Measurements from ENCODE around the gene PLA2G7. TPM values are rescaled to one million over a fixed set of nuclear protein-coding genes. Genes with fewer than 3 reads are reported as not detected.

PLA2G7 gene
- total and polyA plus RNA-seq, 2 donors from 2014 or later = 1.9 TPM; not detected in 1

GRCh38 chr6:46751658-46752057, 16.5 kb upstream of the PLA2G7 start:
- Histone ChIP-seq H3K4me1 (ENCODE audit: control insufficient read depth in 2 of 3, insufficient read depth in 2 of 3, low read depth in 1 of 3, low read length in 3 of 3) (no peaks in the 10 kb centered on the region), H3K27me3 (ENCODE audit: control insufficient read depth, insufficient read depth, low read length) (no peaks in the 10 kb centered on the region), H3K4me3 (ENCODE audit: low read length in 3 of 3) (no peak overlapping the region), H3K36me3 (ENCODE audit: control insufficient read depth in 2 of 3, insufficient read depth in 3 of 3, low read length in 3 of 3) (no peaks in the 10 kb centered on the region), H3K9ac (ENCODE audit: low read length in 3 of 3) (no peak overlapping the region), H3K27ac (ENCODE audit: low read depth in 2 of 2, low read length in 2 of 2) (no peak overlapping the region), H3K9me3 (ENCODE audit: control insufficient read depth in 2 of 3, insufficient read depth in 1 of 3, low read length in 3 of 3) (no peaks in the 10 kb centered on the region)
- intact Hi-C loops (cut with DNase I) = no loop called here
- no peak for DNase-seq
- no peak for FAIRE-seq
- TF ChIP-seq, protein P1, sequence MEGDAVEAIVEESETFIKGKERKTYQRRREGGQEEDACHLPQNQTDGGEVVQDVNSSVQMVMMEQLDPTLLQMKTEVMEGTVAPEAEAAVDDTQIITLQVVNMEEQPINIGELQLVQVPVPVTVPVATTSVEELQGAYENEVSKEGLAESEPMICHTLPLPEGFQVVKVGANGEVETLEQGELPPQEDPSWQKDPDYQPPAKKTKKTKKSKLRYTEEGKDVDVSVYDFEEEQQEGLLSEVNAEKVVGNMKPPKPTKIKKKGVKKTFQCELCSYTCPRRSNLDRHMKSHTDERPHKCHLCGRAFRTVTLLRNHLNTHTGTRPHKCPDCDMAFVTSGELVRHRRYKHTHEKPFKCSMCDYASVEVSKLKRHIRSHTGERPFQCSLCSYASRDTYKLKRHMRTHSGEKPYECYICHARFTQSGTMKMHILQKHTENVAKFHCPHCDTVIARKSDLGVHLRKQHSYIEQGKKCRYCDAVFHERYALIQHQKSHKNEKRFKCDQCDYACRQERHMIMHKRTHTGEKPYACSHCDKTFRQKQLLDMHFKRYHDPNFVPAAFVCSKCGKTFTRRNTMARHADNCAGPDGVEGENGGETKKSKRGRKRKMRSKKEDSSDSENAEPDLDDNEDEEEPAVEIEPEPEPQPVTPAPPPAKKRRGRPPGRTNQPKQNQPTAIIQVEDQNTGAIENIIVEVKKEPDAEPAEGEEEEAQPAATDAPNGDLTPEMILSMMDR (IDR thresholded peaks at IDR 0.05; ENCODE audit: borderline replicate concordance, extremely low read depth, insufficient read depth) = no peak

DNA sequence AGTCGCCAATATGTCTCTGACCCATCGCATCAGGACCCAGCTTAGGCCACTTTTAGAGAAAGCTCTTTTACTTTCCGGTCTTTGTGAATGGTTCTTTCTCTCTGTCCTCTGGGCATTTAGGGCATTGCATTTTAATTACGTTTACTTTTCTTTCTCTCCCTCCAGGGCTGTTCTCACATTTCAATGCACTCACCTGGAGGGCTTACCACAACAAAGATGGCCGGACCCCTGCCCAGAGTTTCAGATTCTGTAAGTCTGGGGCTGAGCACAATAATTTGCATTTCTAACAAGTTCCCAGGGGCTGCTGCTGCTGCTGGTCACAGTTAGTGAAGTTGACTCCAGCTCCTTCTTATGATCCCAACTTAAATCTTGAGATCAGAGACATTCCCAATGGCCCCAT, 14.6 kb upstream of the PLA2G7 start:
- H3K27ac ChIP-seq (ENCODE audit: low read depth in 2 of 2, low read length in 2 of 2) = no peak overlapping the region
- H3K9me3 ChIP-seq (ENCODE audit: control insufficient read depth in 2 of 3, insufficient read depth in 1 of 3, low read length in 3 of 3) = no peaks in the 10 kb centered on the region
- no peaks in the 10 kb centered on the region for H3K36me3 ChIP-seq (ENCODE audit: control insufficient read depth in 2 of 3, insufficient read depth in 3 of 3, low read length in 3 of 3)
- no peak overlapping the region for H3K9ac ChIP-seq (ENCODE audit: low read length in 3 of 3)
- no peak overlapping the region for H3K4me3 ChIP-seq (ENCODE audit: low read length in 3 of 3)
- FAIRE-seq = no peak
- TF ChIP-seq, protein P1 (IDR thresholded peaks at IDR 0.05; ENCODE audit: borderline replicate concordance, extremely low read depth, insufficient read depth) = no peak
- intact Hi-C loops (cut with DNase I) = no loop called here
- no peak for DNase-seq
- H3K27me3 ChIP-seq (ENCODE audit: control insufficient read depth, insufficient read depth, low read length) = no peaks in the 10 kb centered on the region
- no peaks in the 10 kb centered on the region for H3K4me1 ChIP-seq (ENCODE audit: control insufficient read depth in 2 of 3, insufficient read depth in 2 of 3, low read depth in 1 of 3, low read length in 3 of 3)

- H3K9me3 ChIP-seq (ENCODE audit: control insufficient read depth in 2 of 3, insufficient read depth in 1 of 3, low read length in 3 of 3) = no peaks in the 10 kb centered on the region
- no peaks in the 10 kb centered on the region for H3K36me3 ChIP-seq (ENCODE audit: control insufficient read depth in 2 of 3, insufficient read depth in 3 of 3, low read length in 3 of 3)
- H3K9ac ChIP-seq (ENCODE audit: low read length in 3 of 3) = no peak overlapping the region
- DNase-seq = no peak
- H3K27ac ChIP-seq (ENCODE audit: low read depth in 2 of 2, low read length in 2 of 2) = no peak overlapping the region
- no peak for FAIRE-seq
- intact Hi-C loops (cut with DNase I) = no loop called here
- H3K4me3 ChIP-seq (ENCODE audit: low read length in 3 of 3) = no peak overlapping the region
- H3K4me1 ChIP-seq (ENCODE audit: control insufficient read depth in 2 of 3, insufficient read depth in 2 of 3, low read depth in 1 of 3, low read length in 3 of 3) = no peaks in the 10 kb centered on the region
- no peaks in the 10 kb centered on the region for H3K27me3 ChIP-seq (ENCODE audit: control insufficient read depth, insufficient read depth, low read length)
- TF ChIP-seq, protein P1 (IDR thresholded peaks at IDR 0.05; ENCODE audit: borderline replicate concordance, extremely low read depth, insufficient read depth) = no peak
Observed at GRCh38 chr6:46748940-46749503, 13.8 kb upstream of the PLA2G7 start.

DNA sequence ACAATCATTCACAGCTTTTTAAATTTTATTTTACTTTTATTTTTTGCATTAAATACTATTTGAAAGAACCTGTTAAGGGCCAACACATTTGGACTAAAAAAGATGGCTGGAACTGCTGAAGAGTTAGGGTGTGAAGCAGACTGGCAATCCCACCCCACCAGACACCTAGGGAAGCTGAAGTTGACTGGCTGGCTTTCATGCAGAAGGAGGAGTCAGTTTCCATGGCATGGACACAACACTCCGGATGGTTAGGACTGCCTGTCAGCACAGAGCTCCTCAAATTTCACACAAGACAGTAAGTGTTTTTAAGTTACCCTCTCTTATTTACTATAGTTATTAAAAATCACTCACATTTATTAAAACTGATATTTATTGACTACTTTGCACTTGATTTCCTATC, 11.5 kb upstream of the PLA2G7 start, which contains the start of gene ANKRD66:
Gene ANKRD66 (plus strand): TSS at position 238 of the 400 bp plus-strand sequence. CDS start 5,016 bp downstream, outside the sequence.
- DNase-seq (peak in 3 of 5 donors; percentile 45 to 67 (median 58)), FAIRE-seq (no peak)
- H3K36me3 ChIP-seq (ENCODE audit: control insufficient read depth in 2 of 3, insufficient read depth in 3 of 3, low read length in 3 of 3) = no peaks in the 10 kb centered on the region
- no peaks in the 10 kb centered on the region for H3K4me1 ChIP-seq (ENCODE audit: control insufficient read depth in 2 of 3, insufficient read depth in 2 of 3, low read depth in 1 of 3, low read length in 3 of 3)
- no peak within 1 kb of the TSS for H3K9ac ChIP-seq (ENCODE audit: low read length in 3 of 3)
- intact Hi-C loops (cut with DNase I) = no loop called here
- TF ChIP-seq, protein P1 (IDR thresholded peaks at IDR 0.05; ENCODE audit: borderline replicate concordance, extremely low read depth, insufficient read depth) = no peak
- H3K27ac ChIP-seq (ENCODE audit: low read depth in 2 of 2, low read length in 2 of 2) = no peak within 1 kb of the TSS
- no peak within 1 kb of the TSS for H3K4me3 ChIP-seq (ENCODE audit: low read length in 3 of 3)
- no peaks in the 10 kb centered on the region for H3K27me3 ChIP-seq (ENCODE audit: control insufficient read depth, insufficient read depth, low read length)
- H3K9me3 ChIP-seq (ENCODE audit: control insufficient read depth in 2 of 3, insufficient read depth in 1 of 3, low read length in 3 of 3) = no peaks in the 10 kb centered on the region
